HEK293 (cell line): ENCODE results near the gene GPATCH4.

Experiments used
- ELK4 ChIP-seq: IDR thresholded peaks from 2 replicates; pipeline ENCODE4 v1.6.1; 2011; ENCODE audit warnings: mild to moderate bottlenecking, low read depth, low read length, borderline replicate concordance
- FEZF1 ChIP-seq: fragments of 450-650 bp; formaldehyde crosslinking; IDR thresholded peaks from 2 replicates; pipeline ENCODE4 v1.5.1; 2016; ENCODE audit warnings: missing biosample characterization, missing genetic modification characterization
- HIC1 ChIP-seq: fragments of 450-650 bp; formaldehyde crosslinking; IDR thresholded peaks from 2 replicates; pipeline ENCODE4 v1.5.1; 2016; ENCODE audit warnings: missing biosample characterization, missing genetic modification characterization
- OSR2 ChIP-seq: fragments of 450-650 bp; formaldehyde crosslinking; IDR thresholded peaks from 2 replicates; pipeline ENCODE4 v1.5.1; 2016; ENCODE audit warnings: missing biosample characterization, missing genetic modification characterization
- ZFP37 ChIP-seq: fragments of 450-650 bp; formaldehyde crosslinking; IDR thresholded peaks from 2 replicates; pipeline ENCODE4 v1.5.1; 2016; ENCODE audit warnings: missing biosample characterization, missing genetic modification characterization
- ZFP41 ChIP-seq: fragments of 450-650 bp; formaldehyde crosslinking; IDR thresholded peaks from 2 replicates; pipeline ENCODE4 v1.5.1; 2016; ENCODE audit warnings: missing biosample characterization, missing genetic modification characterization, borderline replicate concordance
- ZNF112 ChIP-seq: fragments of 450-650 bp; formaldehyde crosslinking; IDR thresholded peaks from 2 replicates; pipeline ENCODE4 v1.5.0; 2017; ENCODE audit warnings: missing biosample characterization, missing genetic modification characterization
- ZNF155 ChIP-seq: fragments of 450-650 bp; formaldehyde crosslinking; IDR thresholded peaks from 2 replicates; pipeline ENCODE4 v1.5.1; 2016; ENCODE audit warnings: missing biosample characterization, missing genetic modification characterization
- ZNF19 ChIP-seq: fragments of 450-650 bp; formaldehyde crosslinking; IDR thresholded peaks from 2 replicates; pipeline ENCODE4; 2016; ENCODE audit warnings: missing biosample characterization, missing genetic modification characterization, low read depth
- ZNF26 ChIP-seq: fragments of 450-650 bp; formaldehyde crosslinking; IDR thresholded peaks from 2 replicates; pipeline ENCODE4 v1.5.1; 2016; ENCODE audit warnings: missing biosample characterization, missing genetic modification characterization
- ZNF366 ChIP-seq: fragments of 450-650 bp; formaldehyde crosslinking; conservative IDR thresholded peaks from 2 replicates; pipeline ENCODE4 v1.5.1; 2016; ENCODE audit warnings: missing biosample characterization, missing genetic modification characterization
- ZNF394 ChIP-seq: fragments of 450-650 bp; formaldehyde crosslinking; IDR thresholded peaks from 2 replicates; pipeline ENCODE4 v1.5.1; 2016; ENCODE audit warnings: missing biosample characterization, missing genetic modification characterization, mild to moderate bottlenecking, moderate library complexity, borderline replicate concordance
- ZNF510 ChIP-seq: fragments of 450-650 bp; formaldehyde crosslinking; IDR thresholded peaks from 2 replicates; pipeline ENCODE4 v1.5.1; 2018; ENCODE audit warnings: mild to moderate bottlenecking, missing genetic modification characterization, missing biosample characterization; ENCODE audit not compliant: insufficient replicate concordance
- ZNF521 ChIP-seq: fragments of 450-650 bp; formaldehyde crosslinking; IDR thresholded peaks from 2 replicates; pipeline ENCODE4 v1.5.1; 2017; ENCODE audit warnings: missing biosample characterization, mild to moderate bottlenecking, missing genetic modification characterization
- ZNF530 ChIP-seq: fragments of 450-650 bp; formaldehyde crosslinking; IDR thresholded peaks from 2 replicates; pipeline ENCODE4 v1.5.1; 2016; ENCODE audit warnings: low read depth, missing biosample characterization, missing genetic modification characterization
- ZNF571 ChIP-seq: fragments of 450-650 bp; formaldehyde crosslinking; IDR thresholded peaks from 2 replicates; pipeline ENCODE4 v1.5.0; 2017; ENCODE audit warnings: missing biosample characterization, missing genetic modification characterization
- ZNF707 ChIP-seq: fragments of 450-650 bp; formaldehyde crosslinking; IDR thresholded peaks from 2 replicates; pipeline ENCODE4 v1.5.1; 2016; ENCODE audit warnings: missing biosample characterization, missing genetic modification characterization
- ZNF776 ChIP-seq: fragments of 450-650 bp; formaldehyde crosslinking; IDR thresholded peaks from 2 replicates; pipeline ENCODE4 v1.5.0; 2017; ENCODE audit warnings: missing biosample characterization, missing genetic modification characterization, borderline replicate concordance
- ZNF777 ChIP-seq: fragments of 450-650 bp; formaldehyde crosslinking; IDR thresholded peaks from 2 replicates; pipeline ENCODE4 v1.5.1; 2017; ENCODE audit warnings: missing biosample characterization, missing genetic modification characterization, borderline replicate concordance
- ZXDB ChIP-seq: fragments of 450-650 bp; formaldehyde crosslinking; IDR thresholded peaks from 2 replicates; pipeline ENCODE4 v1.5.1; 2016; ENCODE audit warnings: missing biosample characterization, missing genetic modification characterization
- TF ChIP-seq, protein P1 (sequence below): fragments of 450-650 bp; formaldehyde crosslinking; IDR thresholded peaks from 2 replicates; pipeline ENCODE4 v1.5.1; 2017; ENCODE audit warnings: missing biosample characterization, missing genetic modification characterization
- TF ChIP-seq, protein P2 (sequence below): fragments of 450-650 bp; formaldehyde crosslinking; IDR thresholded peaks from 2 replicates; pipeline ENCODE4 v1.5.1; 2017; ENCODE audit warnings: missing biosample characterization, missing genetic modification characterization
- TF ChIP-seq, protein P3 (sequence below): fragments of 450-650 bp; formaldehyde crosslinking; IDR thresholded peaks from 2 replicates; pipeline ENCODE4 v1.5.1; 2017; ENCODE audit warnings: missing biosample characterization, missing genetic modification characterization

The GPATCH4 gene

GRCh38 chr1:156638189-156638985, 37.1 kb upstream of the GPATCH4 start (continued):
- TF ChIP-seq, protein P1, sequence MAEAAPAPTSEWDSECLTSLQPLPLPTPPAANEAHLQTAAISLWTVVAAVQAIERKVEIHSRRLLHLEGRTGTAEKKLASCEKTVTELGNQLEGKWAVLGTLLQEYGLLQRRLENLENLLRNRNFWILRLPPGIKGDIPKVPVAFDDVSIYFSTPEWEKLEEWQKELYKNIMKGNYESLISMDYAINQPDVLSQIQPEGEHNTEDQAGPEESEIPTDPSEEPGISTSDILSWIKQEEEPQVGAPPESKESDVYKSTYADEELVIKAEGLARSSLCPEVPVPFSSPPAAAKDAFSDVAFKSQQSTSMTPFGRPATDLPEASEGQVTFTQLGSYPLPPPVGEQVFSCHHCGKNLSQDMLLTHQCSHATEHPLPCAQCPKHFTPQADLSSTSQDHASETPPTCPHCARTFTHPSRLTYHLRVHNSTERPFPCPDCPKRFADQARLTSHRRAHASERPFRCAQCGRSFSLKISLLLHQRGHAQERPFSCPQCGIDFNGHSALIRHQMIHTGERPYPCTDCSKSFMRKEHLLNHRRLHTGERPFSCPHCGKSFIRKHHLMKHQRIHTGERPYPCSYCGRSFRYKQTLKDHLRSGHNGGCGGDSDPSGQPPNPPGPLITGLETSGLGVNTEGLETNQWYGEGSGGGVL (tag by site-specific recombination): peak; percentile 74
- TF ChIP-seq OSR2 (no peak), ZNF112 (tag by site-specific recombination) (no peak), ZNF510 (tag by site-specific recombination) (no peak), ZNF19 (tag by site-specific recombination) (no peak), ZNF777 (tag by site-specific recombination) (no peak), ZFP37 (no peak), ZXDB (tag by site-specific recombination) (no peak), ZNF521 (tag by site-specific recombination) (no peak), FEZF1 (tag by site-specific recombination) (no peak), ZNF26 (tag by site-specific recombination) (no peak), ZNF530 (tag by site-specific recombination) (no peak), ZNF776 (tag by site-specific recombination) (no peak), ZNF155 (tag by site-specific recombination) (no peak), ZNF366 (peak; percentile 28; the same call in 1 of the 2 replicates), ZNF707 (tag by site-specific recombination) (no peak), ZFP41 (tag by site-specific recombination) (no peak), HIC1 (no peak), ZNF394 (tag by site-specific recombination) (no peak), ELK4 (no peak), ZNF571 (no peak)
- TF ChIP-seq, protein P2, sequence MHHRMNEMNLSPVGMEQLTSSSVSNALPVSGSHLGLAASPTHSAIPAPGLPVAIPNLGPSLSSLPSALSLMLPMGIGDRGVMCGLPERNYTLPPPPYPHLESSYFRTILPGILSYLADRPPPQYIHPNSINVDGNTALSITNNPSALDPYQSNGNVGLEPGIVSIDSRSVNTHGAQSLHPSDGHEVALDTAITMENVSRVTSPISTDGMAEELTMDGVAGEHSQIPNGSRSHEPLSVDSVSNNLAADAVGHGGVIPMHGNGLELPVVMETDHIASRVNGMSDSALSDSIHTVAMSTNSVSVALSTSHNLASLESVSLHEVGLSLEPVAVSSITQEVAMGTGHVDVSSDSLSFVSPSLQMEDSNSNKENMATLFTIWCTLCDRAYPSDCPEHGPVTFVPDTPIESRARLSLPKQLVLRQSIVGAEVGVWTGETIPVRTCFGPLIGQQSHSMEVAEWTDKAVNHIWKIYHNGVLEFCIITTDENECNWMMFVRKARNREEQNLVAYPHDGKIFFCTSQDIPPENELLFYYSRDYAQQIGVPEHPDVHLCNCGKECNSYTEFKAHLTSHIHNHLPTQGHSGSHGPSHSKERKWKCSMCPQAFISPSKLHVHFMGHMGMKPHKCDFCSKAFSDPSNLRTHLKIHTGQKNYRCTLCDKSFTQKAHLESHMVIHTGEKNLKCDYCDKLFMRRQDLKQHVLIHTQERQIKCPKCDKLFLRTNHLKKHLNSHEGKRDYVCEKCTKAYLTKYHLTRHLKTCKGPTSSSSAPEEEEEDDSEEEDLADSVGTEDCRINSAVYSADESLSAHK: no peak
- TF ChIP-seq, protein P3, sequence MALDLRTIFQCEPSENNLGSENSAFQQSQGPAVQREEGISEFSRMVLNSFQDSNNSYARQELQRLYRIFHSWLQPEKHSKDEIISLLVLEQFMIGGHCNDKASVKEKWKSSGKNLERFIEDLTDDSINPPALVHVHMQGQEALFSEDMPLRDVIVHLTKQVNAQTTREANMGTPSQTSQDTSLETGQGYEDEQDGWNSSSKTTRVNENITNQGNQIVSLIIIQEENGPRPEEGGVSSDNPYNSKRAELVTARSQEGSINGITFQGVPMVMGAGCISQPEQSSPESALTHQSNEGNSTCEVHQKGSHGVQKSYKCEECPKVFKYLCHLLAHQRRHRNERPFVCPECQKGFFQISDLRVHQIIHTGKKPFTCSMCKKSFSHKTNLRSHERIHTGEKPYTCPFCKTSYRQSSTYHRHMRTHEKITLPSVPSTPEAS: no peak
